Small intestine (tissue), 7 donors: ENCODE measurements around the gene GSE1. TPM values are rescaled to one million over a fixed set of nuclear protein-coding genes. Genes with fewer than 3 reads are reported as not detected.

ENCODE experiments used
- DNase-seq, 2 donors: peaks; one replicate each; pipeline versions ENCODE4 v3.0.0 to v3.0.0-alpha.2; 2013
- FAIRE-seq: peaks from 2 replicates; lab custom pipeline; 2012; peaks lifted over from hg19 to GRCh38; lab: Jason Lieb, UNC
- H3K27ac ChIP-seq, 3 donors: one replicate each; pipeline ENCODE4 v1.5.1; 2013; ENCODE audit warnings: low read length in 2 of 3, mild to moderate bottlenecking in 2 of 3, control low read depth in 1 of 3, inconsistent platforms in 1 of 3, low read depth in 1 of 3, moderate library complexity in 1 of 3
- H3K27me3 ChIP-seq, 3 donors: one replicate each; pipeline ENCODE4 v1.6.1; 2013; ENCODE audit warnings: low read length in 3 of 3, inconsistent platforms in 1 of 3; ENCODE audit not compliant: control insufficient read depth in 3 of 3, insufficient read depth in 3 of 3
- H3K36me3 ChIP-seq, 3 donors: one replicate each; pipeline ENCODE4 v1.6.1; 2013; ENCODE audit warnings: low read length in 3 of 3, inconsistent platforms in 1 of 3, low read depth in 1 of 3, mild to moderate bottlenecking in 1 of 3, moderate library complexity in 1 of 3; ENCODE audit not compliant: control insufficient read depth in 3 of 3, insufficient read depth in 2 of 3
- H3K4me1 ChIP-seq, 3 donors: one replicate each; pipeline ENCODE4 v1.6.1; 2013; ENCODE audit warnings: low read length in 2 of 3, inconsistent platforms in 1 of 3, low read depth in 1 of 3, mild to moderate bottlenecking in 1 of 3, moderate library complexity in 1 of 3; ENCODE audit not compliant: control insufficient read depth in 3 of 3, insufficient read depth in 2 of 3
- H3K4me3 ChIP-seq, 3 donors: one replicate each; pipeline ENCODE4 v1.5.1; 2013; ENCODE audit warnings: low read length in 3 of 3, control low read depth in 1 of 3, inconsistent platforms in 1 of 3, low read depth in 1 of 3, mild to moderate bottlenecking in 1 of 3, moderate library complexity in 1 of 3
- H3K9me3 ChIP-seq, 2 donors: one replicate each; pipeline ENCODE4 v1.6.1; 2013; ENCODE audit warnings: low read depth in 1 of 2, low read length in 1 of 2; ENCODE audit not compliant: control insufficient read depth in 2 of 2, insufficient read depth in 1 of 2
- WGBS, 3 donors: extraction: QIAGEN DNeasy Blood & Tissue Kit; methylation state at CpG; one replicate each; pipeline ENCODE4 v1.1.7; 2013; 5-methylcytosine and 5-hydroxymethylcytosine counted together
- polyA plus RNA-seq, 4 donors: library from polyadenylated mRNA; stranded (reverse) in 3 of 4; unstranded in 1 of 4; fragments of 200-250 nt in 3 of 4; fragments of 120-200 nt in 1 of 4; gene quantifications; one replicate each; pipeline versions ENCODE4 v1.2.1 to v1.2.3, GENCODE V29; 2013
- donor health status: healthy with polysubstance abuse.
- donor health status: control.
- donor health status: control.
- donor health status: Bipolar disorder and iron deficiency.
- donor health status: healthy.

The GSE1 gene
- polyA plus RNA-seq, 4 donors: 9.2 to 96.1 (median 17.7) TPM

DNA sequence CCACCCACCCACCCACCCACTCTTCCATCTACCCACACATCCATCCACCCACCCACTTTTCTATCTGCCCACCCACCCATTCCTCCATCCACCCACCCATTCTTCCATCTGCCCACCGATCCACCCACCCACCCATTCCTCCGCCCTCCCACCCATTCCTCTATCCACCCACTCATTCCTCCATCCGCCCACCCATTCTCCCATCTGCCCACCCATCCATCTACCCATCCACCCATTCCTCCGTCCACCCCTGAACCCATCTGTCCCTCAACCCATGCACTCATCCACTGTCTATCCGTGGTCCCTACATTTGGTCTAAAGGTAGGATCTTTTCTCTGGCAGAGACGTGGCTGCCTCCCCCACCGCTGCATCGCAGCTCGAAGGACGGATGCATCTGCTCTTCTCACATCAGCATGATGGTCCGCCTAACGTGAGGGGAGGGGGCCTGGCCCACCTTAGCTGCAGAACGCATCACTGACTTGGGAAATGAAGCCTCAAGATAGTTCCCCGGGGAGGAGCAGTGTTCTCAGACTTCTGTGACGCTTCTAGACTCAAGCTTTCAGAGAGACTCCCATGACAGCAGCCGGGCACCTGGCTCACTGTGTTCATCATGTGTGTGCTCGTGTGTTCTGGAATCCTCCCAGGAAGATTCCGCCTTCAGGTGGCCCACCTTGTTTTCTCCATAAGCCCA, 17.2 kb upstream of the GSE1 start:
- no peak overlapping the region for H3K27ac ChIP-seq
- peaks cover 2 to 4% (median 4%) of the 10 kb centered on the region in 3 donors for H3K4me1 ChIP-seq
- peaks cover 0 to 50% (median 2%) of the 10 kb centered on the region in 3 donors for H3K36me3 ChIP-seq
- no peak for DNase-seq
- WGBS, 3 donors: 89 to 94% (median 92%) methylated on average over 15 to 18 of the region's 18 CpGs
- no peaks in the 10 kb centered on the region for H3K27me3 ChIP-seq
- no peak overlapping the region for H3K4me3 ChIP-seq
- no peak for FAIRE-seq
- H3K9me3 ChIP-seq: no peaks in the 10 kb centered on the region

GRCh38 chr16:85598141-85598540, 15.0 kb upstream of the GSE1 start:
- H3K27ac ChIP-seq: no peak overlapping the region
- no peak overlapping the region for H3K4me3 ChIP-seq
- no peaks in the 10 kb centered on the region for H3K9me3 ChIP-seq
- H3K27me3 ChIP-seq: no peaks in the 10 kb centered on the region
- FAIRE-seq: no peak
- 87 to 89% (median 88%) methylated on average over 8 of the region's 8 CpGs for WGBS, 3 donors
- H3K36me3 ChIP-seq: peaks cover 0 to 46% (median 0%) of the 10 kb centered on the region in 3 donors
- H3K4me1 ChIP-seq: peaks cover 0 to 4% (median 4%) of the 10 kb centered on the region in 3 donors
- DNase-seq: no peak

- Histone ChIP-seq H3K27ac (no peak overlapping the region), H3K27me3 (no peaks in the 10 kb centered on the region), H3K4me3 (no peak overlapping the region), H3K36me3 (peaks cover 0 to 43% (median 0%) of the 10 kb centered on the region in 3 donors), H3K4me1 (peaks cover 0 to 5% (median 0%) of the 10 kb centered on the region in 3 donors), H3K9me3 (no peaks in the 10 kb centered on the region)
- FAIRE-seq: no peak
- 53 to 68% (median 59%) methylated on average over 10 of the region's 10 CpGs for WGBS, 3 donors
- DNase-seq: no peak
These were observed 13.0 kb upstream of the GSE1 start for GRCh38 chr16:85600078-85600477.

DNA sequence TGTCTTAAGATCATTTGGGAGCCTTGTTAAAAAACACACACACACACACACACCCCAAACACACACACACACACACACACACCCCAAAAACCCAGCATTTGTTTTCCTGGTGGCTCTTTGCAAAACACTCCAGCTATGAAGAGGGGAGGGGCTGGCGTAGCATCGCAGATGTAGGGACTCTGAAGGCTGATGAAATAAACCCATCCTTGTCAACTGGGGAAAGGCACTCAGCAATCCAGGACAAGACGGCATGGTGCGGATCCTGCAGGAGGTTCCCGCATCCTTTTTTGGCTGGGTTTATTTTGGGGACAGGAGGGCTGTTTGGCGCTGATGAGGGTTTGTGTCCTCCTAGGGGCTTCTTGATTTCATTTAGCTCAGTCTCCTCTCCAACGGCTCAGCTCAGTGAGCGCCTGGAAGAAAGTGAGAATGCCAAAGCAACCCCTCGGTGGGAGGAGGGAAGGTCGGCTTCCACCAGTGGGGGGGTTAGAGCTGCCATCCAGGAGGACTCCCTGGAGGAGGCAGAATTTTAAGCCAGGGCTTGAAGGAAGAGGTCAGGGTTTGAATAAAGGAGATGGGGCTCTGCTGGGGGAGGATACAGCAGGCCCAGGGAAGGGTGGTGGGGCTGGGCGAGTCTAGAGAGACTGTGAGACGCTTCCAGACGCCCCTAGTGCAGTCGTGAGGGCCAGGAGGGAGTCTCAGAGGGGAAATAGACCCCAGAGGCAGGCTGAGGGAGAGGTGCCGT, 12.4 kb upstream of the GSE1 start:
- peaks cover 0 to 45% (median 0%) of the 10 kb centered on the region in 3 donors for H3K36me3 ChIP-seq
- no peaks in the 10 kb centered on the region for H3K27me3 ChIP-seq
- DNase-seq: no peak
- no peak overlapping the region for H3K4me3 ChIP-seq
- no peak for FAIRE-seq
- peaks cover 0 to 11% (median 0%) of the 10 kb centered on the region in 3 donors for H3K4me1 ChIP-seq
- 78 to 89% (median 89%) methylated on average over 15 of the region's 15 CpGs for WGBS, 3 donors
- H3K27ac ChIP-seq: no peak overlapping the region
- no peaks in the 10 kb centered on the region for H3K9me3 ChIP-seq

DNA sequence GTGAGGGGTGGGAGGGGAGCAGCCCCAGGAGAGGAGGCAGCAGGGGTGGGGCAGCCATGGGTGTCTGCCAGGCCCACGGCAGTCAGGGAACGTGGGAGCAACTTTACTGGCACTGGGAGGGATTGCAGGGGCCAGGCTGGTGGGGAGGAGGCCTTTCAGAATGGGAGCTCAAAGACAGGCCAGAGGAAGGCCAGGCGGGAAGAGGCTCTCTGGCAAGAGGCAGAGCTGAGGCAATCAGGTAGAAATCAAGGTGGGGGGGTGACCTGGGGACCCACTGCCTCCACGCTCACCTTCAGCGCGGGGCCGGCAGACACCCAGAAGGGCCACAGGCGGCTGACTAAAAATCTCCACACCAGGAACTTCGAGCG, 11.9 kb upstream of the GSE1 start:
- no peaks in the 10 kb centered on the region for H3K9me3 ChIP-seq
- H3K27me3 ChIP-seq: no peaks in the 10 kb centered on the region
- H3K4me1 ChIP-seq: peaks cover 0 to 16% (median 0%) of the 10 kb centered on the region in 3 donors
- FAIRE-seq: no peak
- H3K27ac ChIP-seq: no peak overlapping the region
- no peak for DNase-seq
- 73 to 92% (median 83%) methylated on average over 10 of the region's 10 CpGs for WGBS, 3 donors
- H3K4me3 ChIP-seq: no peak overlapping the region
- H3K36me3 ChIP-seq: peaks cover 0 to 47% (median 0%) of the 10 kb centered on the region in 3 donors

DNA sequence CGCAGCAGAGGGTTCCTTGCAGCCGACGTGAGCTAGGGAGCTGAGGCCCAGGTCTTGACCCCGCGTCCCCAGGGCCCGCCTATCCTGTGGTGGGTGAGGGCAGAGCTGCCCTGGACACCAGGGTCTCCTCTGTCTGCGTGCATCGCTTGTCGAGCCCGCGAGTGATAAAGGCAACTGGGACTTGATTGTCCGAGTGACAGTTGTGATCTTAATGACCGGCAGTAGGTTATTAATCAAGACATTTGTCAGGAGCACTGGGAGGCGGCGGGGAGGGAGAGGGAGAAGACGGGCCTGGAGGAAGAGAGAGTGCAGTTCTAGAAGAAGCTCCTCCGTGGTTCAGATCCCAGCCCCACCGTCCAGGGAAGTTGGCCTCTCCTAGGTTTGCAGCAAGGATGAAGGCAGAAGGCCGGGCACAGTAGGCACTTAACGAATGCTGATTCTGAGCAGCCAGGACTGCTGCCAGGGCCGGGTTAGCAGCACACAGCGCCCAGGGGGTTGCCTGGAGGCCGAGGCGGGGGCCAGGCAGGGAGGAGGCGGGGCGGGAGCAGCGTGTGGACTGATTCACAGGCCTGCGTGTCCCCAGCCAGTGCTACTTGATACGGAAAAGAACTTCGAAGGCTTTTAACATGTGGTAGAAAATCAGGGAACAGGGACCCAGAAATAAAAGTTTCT, 11.3 kb upstream of the GSE1 start:
- Histone ChIP-seq H3K27ac (no peak overlapping the region), H3K36me3 (peaks cover 0 to 47% (median 0%) of the 10 kb centered on the region in 3 donors), H3K4me3 (no peak overlapping the region), H3K9me3 (no peaks in the 10 kb centered on the region), H3K4me1 (peaks cover 0 to 21% (median 0%) of the 10 kb centered on the region in 3 donors), H3K27me3 (no peaks in the 10 kb centered on the region)
- no peak for FAIRE-seq
- WGBS, 3 donors: 73 to 76% (median 76%) methylated on average over 30 of the region's 30 CpGs
- no peak for DNase-seq

- Histone ChIP-seq H3K27ac (peak overlapping the region in 1 of 3 donors; percentile 48), H3K36me3 (peaks cover 0 to 45% (median 0%) of the 10 kb centered on the region in 3 donors), H3K4me1 (peaks cover 0 to 29% (median 2%) of the 10 kb centered on the region in 3 donors), H3K4me3 (no peak overlapping the region), H3K27me3 (no peaks in the 10 kb centered on the region), H3K9me3 (no peaks in the 10 kb centered on the region)
- FAIRE-seq (no peak), DNase-seq (no peak)
- 73 to 79% (median 73%) methylated on average over 24 of the region's 24 CpGs for WGBS, 3 donors
These were observed 10.5 kb upstream of the GSE1 start for GRCh38 chr16:85602402-85603202.
